Measurements from ENCODE around the gene LPAR5. TPM values are rescaled to one million over a fixed set of nuclear protein-coding genes. Genes with fewer than 3 reads are reported as not detected.

Gene LPAR5
- total RNA-seq (2022; extraction: Qiagen RNA extraction), result 0.53 to 0.92 TPM (median 0.65 TPM) in 5 replicates

GRCh38 chr12:6635856-6636531, at the start of gene LPAR5:
Gene LPAR5 (minus strand): TSS chr12:6635959. CDS start chr12:6621248, 14,711 bp downstream.

GRCh38 chr12:6662906-6663742, 27.4 kb upstream of the LPAR5 start, which contains the start of gene ING4:
Gene ING4 (minus strand): TSS chr12:6663119. CDS start chr12:6663101, 18 bp downstream.

GRCh38 chr12:6647083-6647604, 11.4 kb upstream of the LPAR5 start, which contains the start of gene ACRBP:
Gene ACRBP (minus strand): TSS chr12:6647432. CDS start chr12:6647366, 66 bp downstream.

Other genes starting within 250 kb of the LPAR5 start
- gene CD27, start 191.0 kb downstream of the LPAR5 start, total RNA-seq (2022; extraction: Qiagen RNA extraction), result not detected in 5 replicates
- gene TAPBPL, start 183.9 kb downstream of the LPAR5 start, total RNA-seq (2022; extraction: Qiagen RNA extraction), result 3.0 to 3.9 TPM (median 3.5 TPM) in 5 replicates
- 8.9 to 13.2 TPM (median 10.2 TPM) in 5 replicates for gene VAMP1, start 165.3 kb downstream of the LPAR5 start, total RNA-seq (2022; extraction: Qiagen RNA extraction)
- 268 to 320 TPM (median 299 TPM) in 5 replicates for gene MRPL51, start 142.7 kb downstream of the LPAR5 start, total RNA-seq (2022; extraction: Qiagen RNA extraction)
- 51.0 to 69.8 TPM (median 57.7 TPM) in 5 replicates for gene NCAPD2, start 141.9 kb downstream of the LPAR5 start, total RNA-seq (2022; extraction: Qiagen RNA extraction)
- 6,774 to 9,343 TPM (median 8,942 TPM) in 5 replicates for gene GAPDH, start 101.4 kb downstream of the LPAR5 start, total RNA-seq (2022; extraction: Qiagen RNA extraction)
- gene IFFO1, start 79.9 kb downstream of the LPAR5 start, total RNA-seq (2022; extraction: Qiagen RNA extraction), result 1.5 to 2.3 TPM (median 1.6 TPM) in 5 replicates
- gene NOP2, start 67.7 kb downstream of the LPAR5 start, total RNA-seq (2022; extraction: Qiagen RNA extraction), result 86.7 to 99.6 TPM (median 96.7 TPM) in 5 replicates
- gene CHD4, start 28.6 kb downstream of the LPAR5 start, total RNA-seq (2022; extraction: Qiagen RNA extraction), result 52.7 to 76.9 TPM (median 54.3 TPM) in 5 replicates
- 0.13 to 0.28 TPM (median 0.17 TPM) in 3 of 5 replicates, not detected in the others for gene ACRBP, start 11.5 kb upstream of the LPAR5 start, total RNA-seq (2022; extraction: Qiagen RNA extraction)
- gene ING4, start 27.2 kb upstream of the LPAR5 start, total RNA-seq (2022; extraction: Qiagen RNA extraction), result 12.0 to 17.7 TPM (median 14.7 TPM) in 5 replicates
- 50.4 to 60.8 TPM (median 56.9 TPM) in 5 replicates for gene ZNF384, start 53.4 kb upstream of the LPAR5 start, total RNA-seq (2022; extraction: Qiagen RNA extraction)
- 0.75 to 1.00 TPM (median 0.92 TPM) in 5 replicates for gene PIANP, start 64.9 kb upstream of the LPAR5 start, total RNA-seq (2022; extraction: Qiagen RNA extraction)
- 50.2 to 55.9 TPM (median 55.2 TPM) in 5 replicates for gene COPS7A, start 88.1 kb upstream of the LPAR5 start, total RNA-seq (2022; extraction: Qiagen RNA extraction)
- 268 to 304 TPM (median 292 TPM) in 5 replicates for gene MLF2, start 117.2 kb upstream of the LPAR5 start, total RNA-seq (2022; extraction: Qiagen RNA extraction)
- 589 to 916 TPM (median 868 TPM) in 5 replicates for gene PTMS, start 130.4 kb upstream of the LPAR5 start, total RNA-seq (2022; extraction: Qiagen RNA extraction)
- gene LAG3, start 136.6 kb upstream of the LPAR5 start, total RNA-seq (2022; extraction: Qiagen RNA extraction), result 0.83 to 1.6 TPM (median 1.4 TPM) in 5 replicates
- 0.01 to 0.06 TPM in 2 of 5 replicates, not detected in the others for gene CD4, start 153.6 kb upstream of the LPAR5 start, total RNA-seq (2022; extraction: Qiagen RNA extraction)
- gene GPR162, start 185.9 kb upstream of the LPAR5 start, total RNA-seq (2022; extraction: Qiagen RNA extraction), result 0.26 to 0.41 TPM (median 0.33 TPM) in 5 replicates
- 22.2 to 28.3 TPM (median 26.4 TPM) in 5 replicates for gene P3H3, start 192.4 kb upstream of the LPAR5 start, total RNA-seq (2022; extraction: Qiagen RNA extraction)
- gene GNB3, start 205.0 kb upstream of the LPAR5 start, total RNA-seq (2022; extraction: Qiagen RNA extraction), result 0.92 to 2.1 TPM (median 1.4 TPM) in 5 replicates
- gene CDCA3, start 215.3 kb upstream of the LPAR5 start, total RNA-seq (2022; extraction: Qiagen RNA extraction), result 72.8 to 80.0 TPM (median 76.6 TPM) in 5 replicates
- gene USP5, start 216.2 kb upstream of the LPAR5 start, total RNA-seq (2022; extraction: Qiagen RNA extraction), result 71.9 to 93.6 TPM (median 77.7 TPM) in 5 replicates
- gene TPI1, start 231.6 kb upstream of the LPAR5 start, total RNA-seq (2022; extraction: Qiagen RNA extraction), result 1,494 to 1,665 TPM (median 1,624 TPM) in 5 replicates
- gene SPSB2, start 237.3 kb upstream of the LPAR5 start, total RNA-seq (2022; extraction: Qiagen RNA extraction), result 24.5 to 34.1 TPM (median 33.9 TPM) in 5 replicates

Data from A549 treated with AZD2906 at 1 μM for 4 hours (cell line).